HCT116 (cell line): ENCODE results near the gene FGD3. TPM values are rescaled to one million over a fixed set of nuclear protein-coding genes. Genes with fewer than 3 reads are reported as not detected.

Source experiments
- ATAC-seq: fragments of 200-7000 bp; cut with Tn5 transposase; 2 replicates; pipeline ENCODE4 v1.9.1; 2020; ENCODE audit warnings: mild to moderate bottlenecking, moderate library complexity
- BruUV-seq: library from RNA; stranded (reverse); fragments of 400-500 nt; replicated peaks from 2 replicates; lab custom pipeline; 2021; lab: Mats Ljungman, UMichigan
- CTCF ChIA-PET: fragments of 300-600 bp; sonication (Branson Sonifier 250); formaldehyde crosslinking; loops from one replicate; lab custom pipeline; 2021; ENCODE audit warnings: antibody characterized with exemption; lab: Charles Lee
- POLR2A ChIA-PET: fragments of 300-600, 350-600 bp; sonication (Branson Sonifier 250); formaldehyde crosslinking; loops from one replicate; lab custom pipeline; 2021; ENCODE audit warnings: antibody characterized with exemption; lab: Charles Lee
- RAD21 ChIA-PET, 2 experiments: fragments of 300-600 bp; sonication (Branson Sonifier 250); formaldehyde crosslinking; loops; one replicate each; lab custom pipeline; 2023; ENCODE audit warnings: low total read pairs in 2 of 2; ENCODE audit not compliant: uncharacterized antibody in 2 of 2, unreplicated experiment in 2 of 2, low non-redundant PET in 1 of 2; lab: Charles Lee
- DNase-seq: peaks from one replicate; pipeline ENCODE4 v3.0.0-alpha.2; 2010; ENCODE audit warnings: low read depth, low spot score
- H2AFZ ChIP-seq: fragments of 200-600 bp; shearing (Covaris generic), sonication (generic); 2 replicates; pipeline ENCODE4 v1.6.1; 2017; ENCODE audit warnings: low read depth, mixed run types, mixed read lengths, antibody characterized with exemption, low read length; ENCODE audit not compliant: poor library complexity, severe bottlenecking
- H3K27ac ChIP-seq: 2 replicates; pipeline ENCODE4 v1.5.1; 2012; ENCODE audit warnings: low read depth, low read length
- H3K27me3 ChIP-seq: fragments of 200-600 bp; sonication (generic); 2 replicates; pipeline ENCODE4 v1.6.1; 2016; ENCODE audit warnings: mixed run types, low read length, mixed read lengths; ENCODE audit not compliant: insufficient read depth
- H3K36me3 ChIP-seq, 2 experiments: fragments of 200-500 bp in 1 of 2; fragments of 200-600 bp in 1 of 2; sonication (Bioruptor generic) in 1 of 2; sonication (generic) in 1 of 2; 2 replicates each; pipeline versions ENCODE4 v1.5.1 to v1.6.1; 2014 to 2016; ENCODE audit warnings: low read length in 2 of 2, inconsistent platforms in 1 of 2, mixed read lengths in 1 of 2, mixed run types in 1 of 2; ENCODE audit not compliant: insufficient read depth in 2 of 2, control insufficient read depth in 1 of 2
- H3K4me1 ChIP-seq, 2 experiments: fragments of 200-600 bp in 1 of 2; sonication (generic) in 1 of 2; 2 replicates each; pipeline versions ENCODE4 v1.5.1 to v1.6.1; 2012 to 2017; ENCODE audit warnings: low read length in 2 of 2, inconsistent platforms in 1 of 2, mild to moderate bottlenecking in 1 of 2, mixed read lengths in 1 of 2, mixed run types in 1 of 2, moderate library complexity in 1 of 2; ENCODE audit not compliant: insufficient read depth in 2 of 2, control insufficient read depth in 1 of 2
- H3K4me2 ChIP-seq: fragments of 200-600 bp; sonication (generic); 2 replicates; pipeline ENCODE4 v1.6.1; 2017; ENCODE audit warnings: mixed run types, low read length, mixed read lengths
- H3K4me3 ChIP-seq, 2 experiments: fragments of 200-600 bp in 1 of 2; sonication (generic) in 1 of 2; replicated peaks in 1 of 2; 2 replicates each; pipeline ENCODE4 v1.5.1; 2011 to 2016; ENCODE audit warnings: low read length in 2 of 2, control low read depth in 1 of 2, low read depth in 1 of 2, mild to moderate bottlenecking in 1 of 2, mixed read lengths in 1 of 2, mixed run types in 1 of 2
- H3K79me2 ChIP-seq: fragments of 200-600 bp; sonication (generic); 2 replicates; pipeline ENCODE4 v1.6.1; 2017; ENCODE audit warnings: mild to moderate bottlenecking, mixed run types, low read length, moderate library complexity, mixed read lengths; ENCODE audit not compliant: insufficient read depth
- H3K9ac ChIP-seq: fragments of 200-600 bp; sonication (generic); 2 replicates; pipeline ENCODE4 v1.6.1; 2016; ENCODE audit warnings: low read length, mixed read lengths
- H3K9me2 ChIP-seq: fragments of 200-600 bp; sonication (generic), shearing (Covaris generic); 2 replicates; pipeline ENCODE4 v1.6.1; 2017; ENCODE audit warnings: mixed run types, mild to moderate bottlenecking, moderate library complexity; ENCODE audit not compliant: insufficient read depth
- H3K9me3 ChIP-seq, 2 experiments: fragments of 200-500 bp in 1 of 2; fragments of 200-600 bp in 1 of 2; sonication (Bioruptor generic) in 1 of 2; sonication (generic) in 1 of 2; 2 replicates each; pipeline ENCODE4 v1.6.1; 2014 to 2017; ENCODE audit warnings: low read length in 2 of 2, mixed read lengths in 2 of 2, inconsistent platforms in 1 of 2, low read depth in 1 of 2, mild to moderate bottlenecking in 1 of 2, mixed run types in 1 of 2, moderate library complexity in 1 of 2; ENCODE audit not compliant: control insufficient read depth in 1 of 2, insufficient read depth in 1 of 2
- H4K20me1 ChIP-seq: fragments of 200-600 bp; sonication (generic), shearing (Covaris generic); 2 replicates; pipeline ENCODE4 v1.6.1; 2017; ENCODE audit warnings: mixed run types, mild to moderate bottlenecking, moderate library complexity; ENCODE audit not compliant: insufficient read depth
- CBX3 ChIP-seq: IDR thresholded peaks from 2 replicates; pipeline ENCODE4 v1.6.1; 2012; ENCODE audit warnings: low read depth
- CEBPB ChIP-seq: IDR thresholded peaks from 2 replicates; pipeline ENCODE4 v1.6.1; 2012; ENCODE audit warnings: low read depth
- EGR1 ChIP-seq: IDR thresholded peaks from 2 replicates; pipeline ENCODE4 v1.6.1; 2012; ENCODE audit warnings: low read depth
- ELF1 ChIP-seq: IDR thresholded peaks from 2 replicates; pipeline ENCODE4 v1.6.1; 2012; ENCODE audit warnings: low read depth, borderline replicate concordance
- EZH2 ChIP-seq: fragments of 200-600 bp; sonication (generic); IDR thresholded peaks from 2 replicates; pipeline ENCODE4 v1.6.1; 2017; ENCODE audit warnings: antibody characterized with exemption, mixed run types
- EZH2phosphoT487 ChIP-seq: fragments of 200-600 bp; IDR thresholded peaks from 2 replicates; pipeline ENCODE4 v1.6.1; 2018; ENCODE audit warnings: antibody characterized with exemption, borderline replicate concordance
- POLR2A ChIP-seq: IDR thresholded peaks from 2 replicates; pipeline ENCODE4 v1.7.0; 2011; ENCODE audit warnings: borderline replicate concordance; ENCODE audit not compliant: insufficient read depth, insufficient read length; ENCODE audit errors: extremely low read depth
- POLR2AphosphoS5 ChIP-seq: IDR thresholded peaks from 2 replicates; pipeline ENCODE4 v1.6.1; 2011; ENCODE audit warnings: mild to moderate bottlenecking, low read depth, low read length, moderate library complexity
- SIN3A ChIP-seq: IDR thresholded peaks from 2 replicates; pipeline ENCODE4 v1.6.1; 2012; ENCODE audit warnings: low read depth
- SP1 ChIP-seq: IDR thresholded peaks from 2 replicates; pipeline ENCODE4 v1.6.1; 2012; ENCODE audit warnings: low read depth
- intact Hi-C: fragments of 100-400 bp; cut with micrococcal nuclease; formaldehyde crosslinking; loops from 2 replicates; pipeline ENCODE4 v1.10.0; 2022
- total RNA-seq: library from RNA; stranded (reverse); gene quantifications from one replicate; pipeline ENCODE4 v1.2.1, GENCODE V29; 2021; ENCODE audit not compliant: unreplicated experiment
- TF ChIP-seq, protein P1 (sequence below): IDR thresholded peaks from 2 replicates; pipeline ENCODE4 v1.6.1; 2012; ENCODE audit warnings: low read depth
- TF ChIP-seq, protein P2 (sequence below): IDR thresholded peaks from 2 replicates; pipeline ENCODE4 v1.6.1; 2011; ENCODE audit warnings: mild to moderate bottlenecking, low read length, moderate library complexity; ENCODE audit not compliant: insufficient replicate concordance; ENCODE audit errors: extremely low read depth
- TF ChIP-seq, protein P3 (sequence below): IDR thresholded peaks from 2 replicates; pipeline ENCODE4 v1.6.1; 2012

The FGD3 gene
- total RNA-seq, 1 experiment from 2014 or later: 3.3 TPM

DNA sequence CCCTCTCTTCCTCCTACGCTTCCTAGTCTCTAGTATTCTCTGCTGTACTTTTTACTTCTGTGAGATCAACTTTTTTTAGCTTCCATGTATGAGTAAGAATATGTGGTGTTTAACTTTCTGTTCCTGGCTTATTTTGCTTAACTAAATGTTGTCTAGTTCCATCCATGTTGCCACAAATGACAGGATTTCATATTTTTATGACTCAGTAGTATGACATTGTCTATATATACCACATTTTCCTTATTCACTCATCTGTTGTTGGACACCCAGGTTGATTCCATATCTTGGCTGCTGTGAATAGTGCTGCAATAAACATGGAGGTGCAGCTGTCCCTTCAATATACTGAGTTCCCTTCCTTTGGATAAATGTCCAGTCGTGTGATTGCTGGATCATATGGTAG is 34.8 kb downstream of the FGD3 start:
- H3K9ac ChIP-seq: no peak overlapping the region
- no peak overlapping the region for H3K4me3 ChIP-seq
- H3K27me3 ChIP-seq: no peaks in the 10 kb centered on the region
- ATAC-seq (no peak), DNase-seq (no peak)
- RAD21 ChIA-PET: no interaction called here
- no peak overlapping the region for H3K4me2 ChIP-seq
- H3K36me3 ChIP-seq: no peaks in the 10 kb centered on the region
- no peak overlapping the region for H2AFZ ChIP-seq
- no peaks in the 10 kb centered on the region for H3K79me2 ChIP-seq
- CTCF ChIA-PET: no interaction called here
- POLR2A ChIA-PET: no interaction called here
- peaks cover 16 to 19% of the 10 kb centered on the region in 2 experiments; a peak in 3 of 4 replicates for H3K9me3 ChIP-seq
- H4K20me1 ChIP-seq: no peaks in the 10 kb centered on the region
- H3K9me2 ChIP-seq: no peaks in the 10 kb centered on the region
- intact Hi-C loops: no loop called here
- BruUV-seq: no TSS peak
- peaks cover 6 to 15% of the 10 kb centered on the region in 2 experiments for H3K4me1 ChIP-seq
- TF ChIP-seq SIN3A (no peak), POLR2A (no peak), EGR1 (no peak), SP1 (no peak), POLR2AphosphoS5 (no peak), CEBPB (no peak), CBX3 (no peak), EZH2phosphoT487 (no peak), EZH2 (no peak), ELF1 (no peak)
- TF ChIP-seq, protein P1, sequence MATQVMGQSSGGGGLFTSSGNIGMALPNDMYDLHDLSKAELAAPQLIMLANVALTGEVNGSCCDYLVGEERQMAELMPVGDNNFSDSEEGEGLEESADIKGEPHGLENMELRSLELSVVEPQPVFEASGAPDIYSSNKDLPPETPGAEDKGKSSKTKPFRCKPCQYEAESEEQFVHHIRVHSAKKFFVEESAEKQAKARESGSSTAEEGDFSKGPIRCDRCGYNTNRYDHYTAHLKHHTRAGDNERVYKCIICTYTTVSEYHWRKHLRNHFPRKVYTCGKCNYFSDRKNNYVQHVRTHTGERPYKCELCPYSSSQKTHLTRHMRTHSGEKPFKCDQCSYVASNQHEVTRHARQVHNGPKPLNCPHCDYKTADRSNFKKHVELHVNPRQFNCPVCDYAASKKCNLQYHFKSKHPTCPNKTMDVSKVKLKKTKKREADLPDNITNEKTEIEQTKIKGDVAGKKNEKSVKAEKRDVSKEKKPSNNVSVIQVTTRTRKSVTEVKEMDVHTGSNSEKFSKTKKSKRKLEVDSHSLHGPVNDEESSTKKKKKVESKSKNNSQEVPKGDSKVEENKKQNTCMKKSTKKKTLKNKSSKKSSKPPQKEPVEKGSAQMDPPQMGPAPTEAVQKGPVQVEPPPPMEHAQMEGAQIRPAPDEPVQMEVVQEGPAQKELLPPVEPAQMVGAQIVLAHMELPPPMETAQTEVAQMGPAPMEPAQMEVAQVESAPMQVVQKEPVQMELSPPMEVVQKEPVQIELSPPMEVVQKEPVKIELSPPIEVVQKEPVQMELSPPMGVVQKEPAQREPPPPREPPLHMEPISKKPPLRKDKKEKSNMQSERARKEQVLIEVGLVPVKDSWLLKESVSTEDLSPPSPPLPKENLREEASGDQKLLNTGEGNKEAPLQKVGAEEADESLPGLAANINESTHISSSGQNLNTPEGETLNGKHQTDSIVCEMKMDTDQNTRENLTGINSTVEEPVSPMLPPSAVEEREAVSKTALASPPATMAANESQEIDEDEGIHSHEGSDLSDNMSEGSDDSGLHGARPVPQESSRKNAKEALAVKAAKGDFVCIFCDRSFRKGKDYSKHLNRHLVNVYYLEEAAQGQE: no peak
- TF ChIP-seq, protein P2, sequence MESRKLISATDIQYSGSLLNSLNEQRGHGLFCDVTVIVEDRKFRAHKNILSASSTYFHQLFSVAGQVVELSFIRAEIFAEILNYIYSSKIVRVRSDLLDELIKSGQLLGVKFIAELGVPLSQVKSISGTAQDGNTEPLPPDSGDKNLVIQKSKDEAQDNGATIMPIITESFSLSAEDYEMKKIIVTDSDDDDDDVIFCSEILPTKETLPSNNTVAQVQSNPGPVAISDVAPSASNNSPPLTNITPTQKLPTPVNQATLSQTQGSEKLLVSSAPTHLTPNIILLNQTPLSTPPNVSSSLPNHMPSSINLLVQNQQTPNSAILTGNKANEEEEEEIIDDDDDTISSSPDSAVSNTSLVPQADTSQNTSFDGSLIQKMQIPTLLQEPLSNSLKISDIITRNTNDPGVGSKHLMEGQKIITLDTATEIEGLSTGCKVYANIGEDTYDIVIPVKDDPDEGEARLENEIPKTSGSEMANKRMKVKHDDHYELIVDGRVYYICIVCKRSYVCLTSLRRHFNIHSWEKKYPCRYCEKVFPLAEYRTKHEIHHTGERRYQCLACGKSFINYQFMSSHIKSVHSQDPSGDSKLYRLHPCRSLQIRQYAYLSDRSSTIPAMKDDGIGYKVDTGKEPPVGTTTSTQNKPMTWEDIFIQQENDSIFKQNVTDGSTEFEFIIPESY: no peak
- TF ChIP-seq, protein P3, sequence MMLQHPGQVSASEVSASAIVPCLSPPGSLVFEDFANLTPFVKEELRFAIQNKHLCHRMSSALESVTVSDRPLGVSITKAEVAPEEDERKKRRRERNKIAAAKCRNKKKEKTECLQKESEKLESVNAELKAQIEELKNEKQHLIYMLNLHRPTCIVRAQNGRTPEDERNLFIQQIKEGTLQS: no peak
- no peak overlapping the region for H3K27ac ChIP-seq
